Measurements from ENCODE around the gene MAML2.

DNA sequence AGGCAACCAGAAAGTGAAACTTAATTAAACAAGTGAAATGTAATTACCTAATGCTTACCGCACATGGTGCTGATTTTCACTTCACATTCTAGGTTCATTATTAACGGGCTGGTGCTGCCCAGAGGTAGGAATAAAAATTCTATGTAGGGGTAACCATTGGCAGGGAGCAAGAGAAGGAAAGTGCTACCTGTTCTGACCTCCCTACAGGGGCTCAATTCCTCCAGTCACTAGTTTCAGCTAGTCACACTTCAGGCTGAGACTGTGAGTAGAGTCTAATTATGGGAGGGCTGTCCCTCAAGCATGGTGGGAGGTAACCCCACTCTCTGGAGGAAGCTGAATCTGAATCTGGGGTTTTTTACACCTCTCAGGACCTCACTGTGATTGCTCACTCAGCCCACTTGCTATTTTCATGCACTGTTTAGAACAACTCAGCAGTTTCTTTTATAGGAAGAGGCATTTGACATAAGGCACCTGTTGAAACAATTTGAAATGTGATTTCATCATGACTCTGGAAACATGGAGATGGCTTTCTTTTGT lies 75.4 kb downstream of the MAML2 start:
- TF ChIP-seq GABPA (IDR thresholded peaks at IDR 0.05; ENCODE audit: low read depth) (no peak), POLR2AphosphoS5 (IDR thresholded peaks at IDR 0.05; ENCODE audit: low read depth) (no peak)
- TF ChIP-seq, protein P1, sequence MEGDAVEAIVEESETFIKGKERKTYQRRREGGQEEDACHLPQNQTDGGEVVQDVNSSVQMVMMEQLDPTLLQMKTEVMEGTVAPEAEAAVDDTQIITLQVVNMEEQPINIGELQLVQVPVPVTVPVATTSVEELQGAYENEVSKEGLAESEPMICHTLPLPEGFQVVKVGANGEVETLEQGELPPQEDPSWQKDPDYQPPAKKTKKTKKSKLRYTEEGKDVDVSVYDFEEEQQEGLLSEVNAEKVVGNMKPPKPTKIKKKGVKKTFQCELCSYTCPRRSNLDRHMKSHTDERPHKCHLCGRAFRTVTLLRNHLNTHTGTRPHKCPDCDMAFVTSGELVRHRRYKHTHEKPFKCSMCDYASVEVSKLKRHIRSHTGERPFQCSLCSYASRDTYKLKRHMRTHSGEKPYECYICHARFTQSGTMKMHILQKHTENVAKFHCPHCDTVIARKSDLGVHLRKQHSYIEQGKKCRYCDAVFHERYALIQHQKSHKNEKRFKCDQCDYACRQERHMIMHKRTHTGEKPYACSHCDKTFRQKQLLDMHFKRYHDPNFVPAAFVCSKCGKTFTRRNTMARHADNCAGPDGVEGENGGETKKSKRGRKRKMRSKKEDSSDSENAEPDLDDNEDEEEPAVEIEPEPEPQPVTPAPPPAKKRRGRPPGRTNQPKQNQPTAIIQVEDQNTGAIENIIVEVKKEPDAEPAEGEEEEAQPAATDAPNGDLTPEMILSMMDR (IDR thresholded peaks at IDR 0.05; ENCODE audit: insufficient read depth, low read length) = no peak

All from HL-60 (cell line).